Uterus (tissue), 2 donors: ENCODE data around the gene ZPBP2.

ENCODE experiments used
- POLR2A ChIP-seq, 2 donors: fragments of 450-650 bp; IDR thresholded peaks; one replicate each; pipeline ENCODE4 v1.6.1; 2016; ENCODE audit warnings: antibody characterized with exemption in 2 of 2, mild to moderate bottlenecking in 1 of 2, moderate library complexity in 1 of 2
- TF ChIP-seq, protein P1 (sequence below), 4 experiments: fragments of 200-600 bp in 2 of 4; fragments of 450-650 bp in 2 of 4; sonication (generic) in 2 of 4; IDR thresholded peaks; one replicate each; pipeline ENCODE4 v1.5.1; 2016 to 2019; ENCODE audit warnings: antibody characterized with exemption in 4 of 4, mild to moderate bottlenecking in 2 of 4, moderate library complexity in 1 of 4

- TF ChIP-seq, protein P1, sequence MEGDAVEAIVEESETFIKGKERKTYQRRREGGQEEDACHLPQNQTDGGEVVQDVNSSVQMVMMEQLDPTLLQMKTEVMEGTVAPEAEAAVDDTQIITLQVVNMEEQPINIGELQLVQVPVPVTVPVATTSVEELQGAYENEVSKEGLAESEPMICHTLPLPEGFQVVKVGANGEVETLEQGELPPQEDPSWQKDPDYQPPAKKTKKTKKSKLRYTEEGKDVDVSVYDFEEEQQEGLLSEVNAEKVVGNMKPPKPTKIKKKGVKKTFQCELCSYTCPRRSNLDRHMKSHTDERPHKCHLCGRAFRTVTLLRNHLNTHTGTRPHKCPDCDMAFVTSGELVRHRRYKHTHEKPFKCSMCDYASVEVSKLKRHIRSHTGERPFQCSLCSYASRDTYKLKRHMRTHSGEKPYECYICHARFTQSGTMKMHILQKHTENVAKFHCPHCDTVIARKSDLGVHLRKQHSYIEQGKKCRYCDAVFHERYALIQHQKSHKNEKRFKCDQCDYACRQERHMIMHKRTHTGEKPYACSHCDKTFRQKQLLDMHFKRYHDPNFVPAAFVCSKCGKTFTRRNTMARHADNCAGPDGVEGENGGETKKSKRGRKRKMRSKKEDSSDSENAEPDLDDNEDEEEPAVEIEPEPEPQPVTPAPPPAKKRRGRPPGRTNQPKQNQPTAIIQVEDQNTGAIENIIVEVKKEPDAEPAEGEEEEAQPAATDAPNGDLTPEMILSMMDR (IDR thresholded peaks at IDR 0.05) = no peak
- TF ChIP-seq POLR2A (IDR thresholded peaks at IDR 0.05) = no peak
Measured at GRCh38 chr17:39863244-39863917, 4.6 kb upstream of the ZPBP2 start.
